ENCODE data around the gene TMEM181.

- TF ChIP-seq CTCF (IDR thresholded peaks at IDR 0.05; ENCODE audit: insufficient read depth, low read depth, low read length) (no peak), EZH2 (IDR thresholded peaks at IDR 0.05; ENCODE audit: insufficient read depth, low read length) (no peak)
Measured at GRCh38 chr6:158609455-158610155, 49.7 kb downstream of the TMEM181 start.
